VCaP (cell line): Measurements from ENCODE around the gene B3GAT3.
A peak's percentile ranks its signal among the peaks of the same experiment; 100 is the strongest.

Experiments used
- H3K27ac ChIP-seq: fragments of 450-650 bp; 2 replicates; pipeline ENCODE4 v1.5.1; 2017
- TF ChIP-seq, protein P1 (sequence below): fragments of 450-650 bp; conservative IDR thresholded peaks from 2 replicates; pipeline ENCODE4 v1.5.1; 2017; ENCODE audit warnings: mild to moderate bottlenecking, moderate library complexity

Gene B3GAT3

DNA sequence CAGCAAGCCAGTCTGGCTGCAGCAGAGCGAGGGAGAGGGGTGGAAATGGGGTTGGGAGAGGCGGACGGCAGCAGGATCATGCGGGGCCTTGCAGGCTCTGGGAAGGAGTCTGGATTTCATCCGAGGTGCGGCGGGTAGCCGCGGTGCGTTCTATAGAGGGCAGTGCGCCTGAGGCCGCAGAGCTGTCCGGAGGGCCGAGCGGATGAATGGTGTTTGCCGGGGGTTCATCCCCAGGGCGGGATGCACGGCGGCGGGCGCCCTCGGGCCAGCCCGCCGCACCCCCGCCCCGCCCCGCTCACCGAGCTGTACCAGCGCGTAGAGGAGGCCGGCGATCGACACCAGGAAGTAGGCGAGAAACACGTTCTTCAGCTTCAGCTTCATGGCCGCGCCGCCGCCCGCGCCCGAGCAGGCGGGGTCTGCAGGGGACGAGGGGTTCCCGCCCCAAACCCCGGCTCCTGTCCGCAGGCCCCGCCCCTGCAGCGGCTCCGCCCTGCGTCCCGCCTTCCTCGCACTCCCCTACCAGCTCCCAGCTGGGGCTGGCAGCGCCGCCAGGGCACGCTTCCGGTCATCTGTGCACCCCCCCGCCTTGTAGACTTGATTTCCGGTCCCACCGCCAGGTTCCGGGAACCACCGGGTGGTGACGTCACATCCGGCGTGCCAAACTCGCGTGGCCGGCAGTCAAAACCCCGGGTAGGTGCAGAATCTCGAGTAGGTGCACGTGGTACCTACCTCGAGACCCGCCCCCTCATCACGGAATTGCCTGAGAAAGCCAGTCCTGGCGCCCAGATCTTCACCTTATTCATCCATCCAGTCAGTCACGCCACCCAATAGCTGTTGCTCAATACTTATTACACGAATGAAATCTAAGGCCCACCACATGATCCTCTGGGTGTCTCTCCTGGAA lies at the start of gene B3GAT3:
Gene B3GAT3, minus strand, starts transcription at position 420 of the 904 bp plus-strand sequence. Its CDS starts 39 bp downstream, at position 381.
- peak within 1 kb of the TSS; percentile 92 for H3K27ac ChIP-seq
- TF ChIP-seq, protein P1, sequence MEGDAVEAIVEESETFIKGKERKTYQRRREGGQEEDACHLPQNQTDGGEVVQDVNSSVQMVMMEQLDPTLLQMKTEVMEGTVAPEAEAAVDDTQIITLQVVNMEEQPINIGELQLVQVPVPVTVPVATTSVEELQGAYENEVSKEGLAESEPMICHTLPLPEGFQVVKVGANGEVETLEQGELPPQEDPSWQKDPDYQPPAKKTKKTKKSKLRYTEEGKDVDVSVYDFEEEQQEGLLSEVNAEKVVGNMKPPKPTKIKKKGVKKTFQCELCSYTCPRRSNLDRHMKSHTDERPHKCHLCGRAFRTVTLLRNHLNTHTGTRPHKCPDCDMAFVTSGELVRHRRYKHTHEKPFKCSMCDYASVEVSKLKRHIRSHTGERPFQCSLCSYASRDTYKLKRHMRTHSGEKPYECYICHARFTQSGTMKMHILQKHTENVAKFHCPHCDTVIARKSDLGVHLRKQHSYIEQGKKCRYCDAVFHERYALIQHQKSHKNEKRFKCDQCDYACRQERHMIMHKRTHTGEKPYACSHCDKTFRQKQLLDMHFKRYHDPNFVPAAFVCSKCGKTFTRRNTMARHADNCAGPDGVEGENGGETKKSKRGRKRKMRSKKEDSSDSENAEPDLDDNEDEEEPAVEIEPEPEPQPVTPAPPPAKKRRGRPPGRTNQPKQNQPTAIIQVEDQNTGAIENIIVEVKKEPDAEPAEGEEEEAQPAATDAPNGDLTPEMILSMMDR = no peak

DNA sequence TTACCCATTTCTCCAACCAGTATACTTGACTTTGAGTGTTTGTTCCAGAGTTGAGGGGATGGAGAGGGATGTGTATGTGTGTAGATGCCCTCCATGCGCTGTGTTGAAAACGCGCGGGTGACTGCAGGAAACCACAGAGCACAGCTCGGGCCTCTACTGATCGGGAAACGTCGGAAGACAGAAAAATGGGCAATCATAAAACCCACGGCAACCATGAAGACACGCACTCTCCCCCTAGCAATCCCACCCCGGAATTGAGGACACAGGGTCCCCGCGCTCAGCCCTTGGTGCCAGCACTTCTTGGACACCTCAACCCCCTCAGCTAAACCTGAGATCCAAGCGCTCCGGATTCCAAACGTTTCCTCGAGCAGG lies 49.4 kb upstream of the B3GAT3 start:
- peak overlapping the region; percentile 95 for H3K27ac ChIP-seq
- TF ChIP-seq, protein P1 = no peak

DNA sequence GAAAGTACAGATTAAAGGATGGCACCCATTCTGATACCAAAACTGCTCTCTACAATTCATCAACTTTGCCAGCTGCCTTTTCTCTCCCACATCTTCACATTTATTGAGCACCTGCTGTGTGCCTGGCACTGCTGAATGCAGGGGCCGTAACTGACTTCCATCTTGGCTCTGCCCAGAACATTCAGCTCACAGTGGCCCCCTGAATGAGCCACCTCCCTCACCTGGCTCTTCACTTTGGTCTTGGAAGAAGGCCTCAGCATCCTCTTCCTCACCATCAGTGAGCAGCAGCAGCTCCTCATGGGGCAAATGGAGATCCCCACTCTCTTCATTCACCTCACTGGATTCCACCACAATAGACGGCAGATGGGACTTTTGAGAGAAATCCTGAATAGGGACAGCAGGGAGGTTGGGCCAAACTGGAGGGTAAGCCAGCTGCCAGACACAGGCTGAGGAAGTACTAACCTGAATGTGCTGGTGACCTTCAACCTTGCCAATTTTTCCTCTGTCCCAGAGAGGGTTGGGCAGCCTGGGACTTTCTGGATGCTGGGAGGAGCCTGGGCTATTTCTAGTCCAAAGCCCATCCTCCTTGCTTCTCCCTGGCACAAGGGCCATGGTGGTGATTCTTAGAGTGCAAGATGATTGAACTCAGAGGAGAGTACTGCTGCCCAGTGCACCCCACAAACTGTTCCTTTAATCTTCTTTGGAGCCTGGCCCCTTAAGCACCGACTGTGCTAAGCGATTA lies 47.8 kb upstream of the B3GAT3 start:
- TF ChIP-seq, protein P1 = no peak
- H3K27ac ChIP-seq = peak overlapping the region; percentile 95

DNA sequence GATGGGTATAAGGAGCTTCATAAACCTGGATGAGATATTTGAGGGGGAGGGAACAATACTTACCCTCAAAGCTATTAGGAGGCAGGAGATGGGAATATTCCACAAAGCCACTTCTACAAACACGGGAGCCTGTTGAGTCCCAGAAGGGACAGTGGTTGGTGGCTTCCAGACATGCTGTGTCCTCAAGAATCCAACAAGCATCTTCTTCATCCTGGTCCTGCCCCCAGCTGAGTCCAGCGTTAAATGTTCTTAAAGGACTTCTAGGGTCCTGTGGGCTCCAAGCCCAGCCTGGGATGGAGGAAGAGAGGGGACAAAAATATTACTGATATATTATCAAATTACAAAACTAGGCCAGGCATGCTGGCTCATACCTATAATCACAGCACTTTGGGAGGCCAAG lies 45.7 kb upstream of the B3GAT3 start:
- TF ChIP-seq, protein P1 = no peak
- peak overlapping the region; percentile 95 for H3K27ac ChIP-seq

DNA sequence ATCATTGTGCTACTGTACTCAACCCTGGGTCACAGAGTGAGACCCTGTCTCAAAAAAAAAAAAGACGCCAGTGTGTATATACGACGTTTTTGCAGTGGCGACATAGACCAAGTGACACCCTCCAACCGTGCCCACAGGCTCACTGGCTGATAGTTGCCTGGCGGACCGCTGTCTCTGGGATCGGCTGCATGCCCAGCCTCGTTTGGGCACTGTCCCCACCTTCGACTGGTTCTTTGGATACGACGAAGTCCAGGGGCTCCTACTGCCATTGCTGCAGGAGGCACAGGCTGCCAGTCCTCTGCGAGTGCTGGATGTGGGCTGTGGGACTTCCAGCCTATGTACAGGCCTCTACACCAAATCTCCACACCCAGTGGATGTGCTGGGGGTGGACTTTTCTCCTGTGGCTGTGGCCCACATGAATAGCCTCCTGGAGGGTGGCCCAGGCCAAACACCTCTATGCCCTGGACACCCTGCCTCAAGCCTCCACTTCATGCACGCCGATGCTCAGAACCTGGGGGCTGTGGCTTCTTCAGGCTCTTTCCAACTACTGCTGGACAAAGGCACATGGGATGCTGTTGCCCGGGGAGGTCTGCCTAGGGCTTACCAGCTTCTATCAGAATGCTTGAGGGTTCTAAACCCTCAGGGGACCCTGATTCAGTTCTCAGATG lies 44.6 kb upstream of the B3GAT3 start:
- H3K27ac ChIP-seq = peak overlapping the region; percentile 95
- TF ChIP-seq, protein P1 = no peak

DNA sequence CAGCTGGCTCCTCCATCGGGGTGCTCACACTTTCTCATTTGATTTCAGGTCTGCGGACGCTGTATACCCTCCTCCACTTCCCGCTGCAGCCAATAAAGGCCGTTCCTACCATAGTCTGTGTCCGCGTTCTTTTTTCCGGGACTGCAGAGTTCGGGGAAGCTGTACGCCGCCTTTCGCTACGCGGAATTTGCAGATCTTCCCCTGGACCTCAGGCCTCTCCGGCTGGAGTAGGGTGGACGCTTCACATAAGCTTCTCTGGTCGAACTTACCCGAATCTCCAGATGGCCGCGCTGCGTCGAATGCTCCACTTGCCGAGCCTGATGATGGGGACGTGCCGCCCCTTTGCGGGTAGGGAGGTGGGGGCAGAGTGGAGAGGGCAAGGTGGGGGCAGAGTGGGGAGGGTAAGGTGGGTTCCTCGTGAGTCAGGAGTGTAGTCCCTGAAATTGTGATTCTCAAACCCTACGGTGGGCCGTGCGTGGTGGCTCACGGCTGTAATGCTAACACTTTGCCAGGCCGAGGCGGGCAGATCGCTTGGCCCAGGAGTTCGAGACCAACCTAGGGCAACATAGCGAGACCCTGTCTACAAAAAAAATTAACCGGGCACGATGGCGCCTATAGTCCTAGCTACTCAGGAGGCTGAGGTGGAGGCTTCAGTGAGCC lies 43.9 kb upstream of the B3GAT3 start:
- TF ChIP-seq, protein P1 = no peak
- H3K27ac ChIP-seq = peak overlapping the region; percentile 95
